GM18505 (cell line): ENCODE results near the gene SCPEP1.
"Not testable (repeated sequence)": the region's sequence is repeated elsewhere in the genome, so short reads cannot be mapped to it uniquely, and the experiment has no call there.

Experiments
- ATAC-seq: cut with Tn5 transposase; IDR thresholded peaks from one replicate; pipeline ENCODE4 v1.9.1; 2021; ENCODE audit not compliant: unreplicated experiment
- POLR2A ChIP-seq: IDR thresholded peaks from 4 replicates; pipeline ENCODE4 v1.6.1; 2011; ENCODE audit warnings: borderline replicate concordance; ENCODE audit not compliant: insufficient read depth, insufficient read length; ENCODE audit errors: extremely low read depth

Gene SCPEP1

DNA sequence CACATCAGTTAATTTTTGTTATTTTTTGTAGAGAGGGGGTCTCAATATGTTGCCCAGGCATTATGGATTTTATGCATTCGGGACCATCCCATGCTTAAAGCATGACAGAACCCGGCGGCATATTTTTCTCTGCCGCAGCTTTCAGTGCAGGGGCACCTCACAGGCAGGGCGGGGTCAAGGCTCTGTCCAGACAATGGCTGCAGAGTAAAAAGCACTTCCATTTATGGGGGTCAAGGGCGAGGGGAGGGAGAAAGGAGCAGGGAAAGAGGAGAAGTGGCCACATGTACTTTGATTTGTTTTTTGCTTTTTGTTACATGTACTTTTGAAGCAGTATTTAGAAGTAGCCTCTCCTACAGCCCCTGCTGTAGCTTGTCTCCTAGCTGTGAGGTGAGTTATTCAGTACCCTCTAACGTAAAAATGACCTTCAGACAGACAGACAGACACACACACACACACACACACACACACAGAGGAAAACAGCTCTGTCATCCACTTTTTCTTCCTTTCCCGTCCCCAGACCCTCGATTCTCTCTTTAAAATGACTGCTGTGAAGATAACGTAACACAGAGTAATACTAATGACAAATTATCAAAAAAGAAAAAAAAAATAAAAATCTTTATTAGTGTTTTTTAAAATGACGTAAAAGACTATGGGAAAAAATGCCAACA lies 856 bp upstream of the SCPEP1 start:
- no peak for ATAC-seq
- TF ChIP-seq POLR2A, result no peak

GRCh38 chr17:56978441-56979090 lies 635 bp downstream of the SCPEP1 start:
- peak; percentile 6 for ATAC-seq

DNA sequence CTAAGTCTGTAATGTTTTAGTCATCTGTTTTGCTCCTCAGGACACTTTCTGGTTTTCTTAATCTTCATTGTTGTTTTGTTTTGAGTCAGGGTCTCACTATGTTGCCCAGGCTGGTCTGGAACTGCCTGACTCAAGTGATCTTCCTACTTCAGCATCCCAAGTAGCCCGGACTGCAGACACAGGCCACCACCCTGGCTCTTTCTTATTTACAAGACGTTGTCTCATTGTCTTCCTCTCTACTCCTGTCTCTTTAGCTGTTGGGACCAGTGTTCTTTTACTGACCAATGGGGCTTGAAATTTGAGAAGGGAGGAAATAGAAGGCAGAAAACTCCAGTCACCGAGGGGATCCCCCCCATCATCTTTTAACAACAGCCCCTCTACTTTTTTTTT lies 1.2 kb downstream of the SCPEP1 start:
- ATAC-seq, result no peak

More at GRCh38 chr17:56978441-56979090, 635 bp downstream of the SCPEP1 start:
- no peak for TF ChIP-seq POLR2A

GRCh38 chr17:56980526-56980925 lies 2.6 kb downstream of the SCPEP1 start:
- ATAC-seq, result not testable (repeated sequence)

More for the DNA sequence above, 1.2 kb downstream of the SCPEP1 start:
- TF ChIP-seq POLR2A, result no peak

- no peak for ATAC-seq
- TF ChIP-seq POLR2A, result no peak
Measured at GRCh38 chr17:56982312-56982711, 4.4 kb downstream of the SCPEP1 start.

DNA sequence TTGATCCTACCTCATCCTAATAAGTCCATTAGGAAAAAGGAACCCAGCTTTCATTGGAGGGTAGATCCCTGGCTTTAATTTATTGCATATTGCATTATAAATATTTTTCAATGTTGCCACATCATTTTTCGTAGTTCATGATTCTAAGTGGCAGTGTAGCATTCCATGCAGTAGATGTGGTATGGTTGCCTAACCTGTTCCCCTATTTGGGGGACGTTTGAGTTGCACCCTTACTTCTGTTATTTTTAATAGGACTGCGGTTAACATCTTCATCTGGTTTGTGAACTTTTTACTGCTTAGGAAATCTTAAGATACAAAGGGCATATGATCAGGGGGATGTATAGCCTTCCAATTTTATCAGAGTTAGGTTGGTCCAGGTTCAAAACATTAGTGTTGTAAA lies 5.4 kb downstream of the SCPEP1 start:
- no peak for TF ChIP-seq POLR2A
- ATAC-seq, result no peak

GRCh38 chr17:56985371-56986162 lies 7.6 kb downstream of the SCPEP1 start:
- ATAC-seq, result no peak
- no peak for TF ChIP-seq POLR2A

GRCh38 chr17:56987283-56987834 lies 9.4 kb downstream of the SCPEP1 start:
- no peak for TF ChIP-seq POLR2A
- no peak for ATAC-seq

DNA sequence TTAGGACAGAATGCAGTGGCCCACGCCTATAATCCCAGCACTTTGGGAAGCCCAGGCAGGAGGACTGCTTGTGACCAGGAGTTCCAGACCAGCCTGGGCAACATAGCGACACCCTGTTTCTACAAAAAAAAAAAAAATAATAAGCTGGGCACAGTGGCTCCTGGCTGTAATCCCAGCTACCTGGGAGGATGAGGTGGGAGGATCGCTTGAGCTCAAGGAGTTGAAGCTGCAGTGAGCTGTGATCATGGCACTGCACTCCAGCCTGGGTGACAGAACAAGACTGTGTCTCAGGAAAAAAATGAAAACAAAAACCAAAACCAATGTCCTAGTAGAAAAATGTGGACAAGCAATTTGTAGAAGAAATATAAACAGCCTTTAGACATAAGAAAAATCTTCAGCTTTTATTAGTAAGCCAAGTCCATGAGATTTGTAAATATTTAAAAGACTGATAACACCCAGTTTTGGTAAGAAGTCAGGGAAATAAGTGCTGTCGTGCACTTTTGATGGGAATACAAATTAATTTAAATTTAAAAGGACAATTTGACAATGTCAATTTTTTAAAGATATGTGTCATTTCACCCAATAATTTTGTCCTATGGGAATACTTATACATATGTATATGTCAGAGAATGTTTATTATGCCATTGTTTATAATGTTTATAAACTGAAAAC lies 11.1 kb downstream of the SCPEP1 start:
- TF ChIP-seq POLR2A, result no peak
- no peak for ATAC-seq

DNA sequence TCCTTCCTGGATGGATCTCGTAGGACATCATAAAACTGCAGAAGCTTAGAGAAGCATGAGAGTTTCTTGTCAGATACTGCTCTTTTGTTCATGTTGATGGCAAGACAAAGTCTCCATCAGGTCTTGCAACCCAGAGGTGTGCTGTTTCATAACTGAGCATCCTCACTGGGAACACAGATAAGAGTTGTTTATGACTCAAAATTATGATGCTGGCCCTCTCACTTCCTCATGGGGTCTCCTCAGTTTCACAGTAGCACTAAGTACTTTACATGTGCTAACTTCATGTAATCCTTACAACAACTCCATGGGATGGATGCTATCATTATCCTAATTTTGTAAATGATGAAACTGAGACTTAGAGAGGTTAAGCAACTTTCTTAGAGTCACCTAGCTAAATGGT lies 14.4 kb downstream of the SCPEP1 start:
- ATAC-seq, result no peak
- no peak for TF ChIP-seq POLR2A

DNA sequence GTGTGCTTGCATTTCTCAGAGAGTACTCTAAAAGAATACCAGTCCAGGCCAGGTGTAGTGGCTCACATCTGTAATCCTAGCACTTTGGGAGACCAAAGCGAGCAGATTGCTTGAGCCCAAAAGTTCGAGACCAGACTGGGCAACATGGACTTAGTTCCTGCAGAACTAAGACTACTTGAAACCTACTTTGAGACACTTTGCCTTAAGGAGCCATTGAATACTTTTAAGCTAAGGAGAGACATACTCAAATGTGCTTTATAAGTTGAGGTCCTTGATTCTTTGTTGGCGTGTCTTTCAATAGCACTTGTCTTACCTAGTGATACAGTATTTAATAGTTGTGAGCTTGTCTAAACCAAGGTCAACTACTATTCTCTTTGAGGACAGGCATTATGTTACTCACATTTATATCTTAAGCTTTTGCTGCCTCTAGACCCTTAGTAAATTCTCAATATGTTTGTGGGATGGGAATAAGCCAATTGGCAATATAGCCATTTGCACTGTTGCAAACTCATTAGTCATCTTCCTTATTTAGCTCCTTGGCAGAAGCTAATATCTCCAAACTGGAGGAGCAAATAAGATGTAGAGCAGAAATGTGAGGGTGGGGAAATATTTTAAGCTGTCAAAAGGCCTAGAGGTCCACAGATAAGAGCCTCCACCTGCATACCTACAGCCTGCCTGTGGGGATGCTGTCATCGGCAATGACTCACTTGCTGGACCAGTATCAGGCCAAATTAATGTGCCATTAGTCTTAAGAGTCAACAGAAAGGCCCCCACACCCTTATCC lies 16.3 kb downstream of the SCPEP1 start:
- ATAC-seq, result no peak

GRCh38 chr17:56995766-56996165 lies 17.8 kb downstream of the SCPEP1 start:
- no peak for TF ChIP-seq POLR2A
- no peak for ATAC-seq

More for the DNA sequence above, 16.3 kb downstream of the SCPEP1 start:
- no peak for TF ChIP-seq POLR2A

DNA sequence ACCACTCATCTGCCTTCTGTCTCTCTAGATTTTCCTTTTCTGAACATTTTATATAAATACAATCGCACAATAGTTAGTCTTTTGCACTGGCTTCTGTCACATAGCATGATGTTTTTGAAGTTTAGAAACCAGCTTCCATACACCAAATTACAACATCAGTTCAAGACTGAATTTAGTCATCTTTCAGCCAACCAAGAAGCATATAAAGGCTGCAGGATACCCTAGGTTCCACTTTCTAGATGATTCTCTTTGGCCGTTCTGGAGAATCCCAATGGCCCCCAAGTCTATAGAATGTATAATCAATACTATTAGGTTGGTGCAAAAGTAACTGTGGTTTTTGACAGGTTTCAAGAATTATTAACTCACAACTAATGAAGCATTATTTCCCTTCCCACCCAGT lies 19.4 kb downstream of the SCPEP1 start:
- ATAC-seq, result no peak
- TF ChIP-seq POLR2A, result no peak

DNA sequence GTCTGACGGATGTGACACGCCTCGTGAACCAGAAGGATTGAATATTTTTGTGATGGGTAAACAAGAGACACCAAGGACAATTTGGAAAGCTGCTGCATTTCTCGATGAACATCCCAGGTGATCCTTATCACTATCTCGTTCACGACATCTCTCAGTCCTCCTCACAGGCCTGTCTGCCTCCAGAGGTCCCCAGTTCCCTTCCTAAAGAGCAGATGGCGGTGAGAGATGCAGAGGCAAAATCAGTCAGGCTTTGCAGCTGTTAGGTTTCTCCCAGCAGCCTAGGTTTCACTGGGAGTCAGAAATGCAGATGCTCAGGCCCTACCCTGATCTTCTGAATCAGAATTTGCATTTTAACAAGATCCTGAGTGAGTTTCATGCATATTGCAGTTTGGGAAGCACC lies 23.6 kb downstream of the SCPEP1 start:
- no peak for TF ChIP-seq POLR2A
- ATAC-seq, result no peak
